ENCODE data around the gene ARPC5L. TPM values are rescaled to one million over a fixed set of nuclear protein-coding genes. Genes with fewer than 3 reads are reported as not detected.

Gene ARPC5L
- total RNA-seq, 6 experiments from 2014 or later, result 39.0 to 55.9 (median 44.7) TPM

- H3K9me3 Mint-ChIP-seq, result no peaks in the 10 kb centered on the region
- peaks cover 9% of the 10 kb centered on the region for H3K4me1 Mint-ChIP-seq (ENCODE audit: low read depth)
- H3K27me3 Mint-ChIP-seq (ENCODE audit: insufficient read depth), result no peaks in the 10 kb centered on the region; the same call in 1 of the 2 replicates
- no peak overlapping the region for H3K4me3 Mint-ChIP-seq
- no peak for TF ChIP-seq CTCF (IDR thresholded peaks at IDR 0.05)
- peaks cover 18% of the 10 kb centered on the region for H3K36me3 Mint-ChIP-seq (ENCODE audit: low read depth)
- H3K27ac Mint-ChIP-seq, result no peak overlapping the region
- DNase-seq, result no peak
Observed at GRCh38 chr9:124879226-124879625, 17.3 kb downstream of the ARPC5L start.

GRCh38 chr9:124880501-124880900 is 18.6 kb downstream of the ARPC5L start:
- peaks cover 9% of the 10 kb centered on the region for H3K4me1 Mint-ChIP-seq (ENCODE audit: low read depth)
- H3K9me3 Mint-ChIP-seq, result no peaks in the 10 kb centered on the region
- no peaks in the 10 kb centered on the region; the same call in 1 of the 2 replicates for H3K27me3 Mint-ChIP-seq (ENCODE audit: insufficient read depth)
- H3K4me3 Mint-ChIP-seq, result no peak overlapping the region
- no peak for DNase-seq
- no peak overlapping the region for H3K27ac Mint-ChIP-seq
- TF ChIP-seq CTCF (IDR thresholded peaks at IDR 0.05), result no peak
- peaks cover 26% of the 10 kb centered on the region for H3K36me3 Mint-ChIP-seq (ENCODE audit: low read depth)

GRCh38 chr9:124881138-124881743 is 19.3 kb downstream of the ARPC5L start:
- Mint-ChIP-seq H3K9me3 (no peaks in the 10 kb centered on the region), H3K36me3 (ENCODE audit: low read depth) (peaks cover 30% of the 10 kb centered on the region), H3K4me3 (no peak overlapping the region), H3K4me1 (ENCODE audit: low read depth) (peaks cover 9% of the 10 kb centered on the region), H3K27ac (no peak overlapping the region), H3K27me3 (ENCODE audit: insufficient read depth) (no peaks in the 10 kb centered on the region; the same call in 1 of the 2 replicates)
- no peak for DNase-seq
- TF ChIP-seq CTCF (IDR thresholded peaks at IDR 0.05), result no peak

GRCh38 chr9:124882231-124882630 is 20.3 kb downstream of the ARPC5L start:
- Mint-ChIP-seq H3K27me3 (ENCODE audit: insufficient read depth) (no peaks in the 10 kb centered on the region; the same call in 1 of the 2 replicates), H3K9me3 (no peaks in the 10 kb centered on the region), H3K4me1 (ENCODE audit: low read depth) (peaks cover 9% of the 10 kb centered on the region), H3K4me3 (no peak overlapping the region), H3K36me3 (ENCODE audit: low read depth) (peaks cover 25% of the 10 kb centered on the region), H3K27ac (no peak overlapping the region)
- TF ChIP-seq CTCF (IDR thresholded peaks at IDR 0.05), result no peak
- no peak for DNase-seq

- Mint-ChIP-seq H3K9me3 (no peaks in the 10 kb centered on the region), H3K27me3 (ENCODE audit: insufficient read depth) (no peaks in the 10 kb centered on the region; the same call in 1 of the 2 replicates), H3K4me1 (ENCODE audit: low read depth) (no peaks in the 10 kb centered on the region), H3K36me3 (ENCODE audit: low read depth) (peaks cover 17% of the 10 kb centered on the region), H3K4me3 (no peak overlapping the region), H3K27ac (no peak overlapping the region)
- DNase-seq, result no peak
- TF ChIP-seq CTCF (IDR thresholded peaks at IDR 0.05), result no peak
Observed at GRCh38 chr9:124884376-124884775, 22.4 kb downstream of the ARPC5L start.
